SK-N-SH (cell line): ENCODE measurements around the gene IQSEC3. TPM values are rescaled to one million over a fixed set of nuclear protein-coding genes. Genes with fewer than 3 reads are reported as not detected.

Source experiments
- CTCF ChIA-PET: fragments of 300-600, 350-600 bp; formaldehyde crosslinking; extraction: SDS; loops from one replicate; lab custom pipeline; 2021; lab: Yijun Ruan, JAX
- POLR2A ChIA-PET: fragments of 350-600 bp; sonication (Branson Sonifier 250); formaldehyde crosslinking; extraction: SDS; loops from one replicate; lab custom pipeline; 2020; ENCODE audit warnings: antibody characterized with exemption, inconsistent platforms; lab: Yijun Ruan, JAX
- DNase-seq: peaks from one replicate; pipeline ENCODE4 v3.0.0; 2012
- H2AFZ ChIP-seq: fragments of 200-600 bp; sonication (generic); 2 replicates; pipeline ENCODE4 v1.8.1; 2016; ENCODE audit warnings: antibody characterized with exemption, mild to moderate bottlenecking, low read depth
- H3F3A ChIP-seq: fragments of 200-600 bp; sonication (generic); replicated peaks from 2 replicates; pipeline ENCODE3; 2016; ENCODE audit warnings: antibody characterized with exemption, mild to moderate bottlenecking; ENCODE audit not compliant: insufficient read depth
- H3K27ac ChIP-seq, 2 experiments: fragments of 200-500 bp in 1 of 2; fragments of 200-600 bp in 1 of 2; sonication (Bioruptor generic) in 1 of 2; sonication (generic), shearing (Covaris generic) in 1 of 2; 2 replicates each; pipeline versions ENCODE4 v1.5.1 to v1.6.1; 2014 to 2016; ENCODE audit warnings: low read depth in 2 of 2, inconsistent platforms in 1 of 2, low read length in 1 of 2, mild to moderate bottlenecking in 1 of 2, mixed read lengths in 1 of 2
- H3K27me3 ChIP-seq: fragments of 200-600 bp; sonication (generic), shearing (Covaris generic); 2 replicates; pipeline ENCODE4 v1.6.1; 2016; ENCODE audit warnings: mixed run types; ENCODE audit not compliant: insufficient read depth
- H3K36me3 ChIP-seq, 2 experiments: fragments of 200-500 bp in 1 of 2; fragments of 200-600 bp in 1 of 2; sonication (Bioruptor generic) in 1 of 2; sonication (generic) in 1 of 2; replicated peaks in 1 of 2; 2 replicates each; pipeline versions ENCODE3 to v1.5.1; 2014 to 2016; ENCODE audit warnings: low read length in 1 of 2, mild to moderate bottlenecking in 1 of 2; ENCODE audit not compliant: insufficient read depth in 2 of 2, control insufficient read depth in 1 of 2
- H3K4me1 ChIP-seq, 2 experiments: fragments of 200-500 bp in 1 of 2; fragments of 200-600 bp in 1 of 2; sonication (Bioruptor generic) in 1 of 2; sonication (generic), shearing (Covaris generic) in 1 of 2; 2 replicates each; pipeline versions ENCODE4 v1.5.1 to v1.6.1; 2014 to 2016; ENCODE audit warnings: low read depth in 1 of 2, low read length in 1 of 2, mixed run types in 1 of 2; ENCODE audit not compliant: insufficient read depth in 2 of 2, control insufficient read depth in 1 of 2
- H3K4me2 ChIP-seq: fragments of 200-600 bp; sonication (generic), shearing (Covaris generic); 2 replicates; pipeline ENCODE4 v1.6.1; 2017; ENCODE audit warnings: mixed run types
- H3K4me3 ChIP-seq, 2 experiments: fragments of 200-500 bp in 1 of 2; fragments of 200-600 bp in 1 of 2; sonication (Bioruptor generic) in 1 of 2; sonication (generic), shearing (Covaris generic) in 1 of 2; 2 replicates each; pipeline versions ENCODE4 v1.5.1 to v1.8.1; 2014 to 2016; ENCODE audit warnings: low read depth in 2 of 2, inconsistent platforms in 1 of 2, low read length in 1 of 2, mild to moderate bottlenecking in 1 of 2, mixed read lengths in 1 of 2, moderate library complexity in 1 of 2
- H3K79me2 ChIP-seq: fragments of 200-600 bp; sonication (generic); 2 replicates; pipeline ENCODE4 v1.8.1; 2017; ENCODE audit warnings: mild to moderate bottlenecking; ENCODE audit not compliant: insufficient read depth
- H3K9ac ChIP-seq: fragments of 200-600 bp; sonication (generic); 2 replicates; pipeline ENCODE4 v1.6.1; 2017; ENCODE audit warnings: mixed run types
- H3K9me2 ChIP-seq: fragments of 200-600 bp; sonication (generic); 2 replicates; pipeline ENCODE4 v1.6.1; 2017; ENCODE audit warnings: mixed run types
- H3K9me3 ChIP-seq: fragments of 200-600 bp; sonication (generic); 2 replicates; pipeline ENCODE4 v1.6.1; 2017; ENCODE audit warnings: mixed run types, mild to moderate bottlenecking, moderate library complexity
- H4K20me1 ChIP-seq: fragments of 200-600 bp; sonication (generic); 2 replicates; pipeline ENCODE4 v1.6.1; 2017; ENCODE audit warnings: mild to moderate bottlenecking, mixed run types; ENCODE audit not compliant: insufficient read depth
- FOXM1 ChIP-seq: IDR thresholded peaks from 2 replicates; pipeline ENCODE4 v1.4.0; 2012; ENCODE audit warnings: low read depth, mild to moderate bottlenecking
- GATA2 ChIP-seq: sonication (generic); formaldehyde crosslinking; IDR thresholded peaks from 2 replicates; pipeline ENCODE4 v1.5.0; 2020; ENCODE audit warnings: mild to moderate bottlenecking, missing genetic modification reagents
- MEF2A ChIP-seq: IDR thresholded peaks from 2 replicates; pipeline ENCODE4 v1.4.0; 2012; ENCODE audit warnings: low read depth, borderline replicate concordance
- RXRA ChIP-seq: IDR thresholded peaks from 2 replicates; pipeline ENCODE4 v1.4.0; 2012; ENCODE audit warnings: low read depth, mild to moderate bottlenecking, borderline replicate concordance
- TAF1 ChIP-seq: IDR thresholded peaks from 2 replicates; pipeline ENCODE4 v1.6.1; 2012; ENCODE audit warnings: low read depth, mild to moderate bottlenecking, low read length, moderate library complexity, borderline replicate concordance
- TCF12 ChIP-seq: IDR thresholded peaks from 2 replicates; pipeline ENCODE4 v1.4.0; 2012
- USF2 ChIP-seq: fragments of 150-350 bp; IDR thresholded peaks from 2 replicates; pipeline ENCODE4 v1.6.1; 2017; ENCODE audit warnings: antibody characterized with exemption, low read length, low read depth, borderline replicate concordance
- YY1 ChIP-seq: IDR thresholded peaks from 2 replicates; pipeline ENCODE4 v1.4.0; 2012; ENCODE audit warnings: low read depth, mild to moderate bottlenecking
- ZBTB33 ChIP-seq: IDR thresholded peaks from 2 replicates; pipeline ENCODE4 v1.4.0; 2012; ENCODE audit warnings: low read depth, borderline replicate concordance
- WGBS: methylation state at CpG from one replicate; pipeline ENCODE4 v1.1.6; 2017; ENCODE audit warnings: low lambda C conversion rate; 5-methylcytosine and 5-hydroxymethylcytosine counted together
- polyA plus RNA-seq, 3 experiments: library from polyadenylated mRNA; depleted of rRNA; stranded (reverse); fragments of >200 nt; gene quantifications; 2 replicates each; pipeline ENCODE4 v1.2.3, GENCODE V29; 2012
- TF ChIP-seq, protein P1 (sequence below): IDR thresholded peaks from 2 replicates; pipeline ENCODE4; 2012

The IQSEC3 gene
- polyA plus RNA-seq, 1 of the 3 experiments (the other 2 are of a cell fraction) = 0.02 TPM

- H3K9me2 ChIP-seq = no peaks in the 10 kb centered on the region
Observed at GRCh38 chr12:117816-118345, 51.3 kb downstream of the IQSEC3 start.

GRCh38 chr12:118591-118990, 52.0 kb downstream of the IQSEC3 start:
- Histone ChIP-seq H3K9me3 (no peaks in the 10 kb centered on the region), H3K79me2 (no peaks in the 10 kb centered on the region), H3K4me1 (no peaks in the 10 kb centered on the region), H3F3A (no peaks in the 10 kb centered on the region), H3K9ac (no peak overlapping the region), H3K4me3 (no peak overlapping the region), H4K20me1 (no peaks in the 10 kb centered on the region), H2AFZ (no peak overlapping the region), H3K27ac (no peak overlapping the region), H3K27me3 (no peaks in the 10 kb centered on the region), H3K36me3 (no peaks in the 10 kb centered on the region), H3K4me2 (no peak overlapping the region), H3K9me2 (no peaks in the 10 kb centered on the region)
- ChIA-PET POLR2A (no interaction called here), CTCF (interaction anchor here (1.2 kb wide), 1 partner anchor 34 kb away, joined by 4 read pairs; no protein-coding TSS in a partner anchor)
- DNase-seq = no peak
- no peak for TF ChIP-seq TCF12
- TF ChIP-seq, protein P1, sequence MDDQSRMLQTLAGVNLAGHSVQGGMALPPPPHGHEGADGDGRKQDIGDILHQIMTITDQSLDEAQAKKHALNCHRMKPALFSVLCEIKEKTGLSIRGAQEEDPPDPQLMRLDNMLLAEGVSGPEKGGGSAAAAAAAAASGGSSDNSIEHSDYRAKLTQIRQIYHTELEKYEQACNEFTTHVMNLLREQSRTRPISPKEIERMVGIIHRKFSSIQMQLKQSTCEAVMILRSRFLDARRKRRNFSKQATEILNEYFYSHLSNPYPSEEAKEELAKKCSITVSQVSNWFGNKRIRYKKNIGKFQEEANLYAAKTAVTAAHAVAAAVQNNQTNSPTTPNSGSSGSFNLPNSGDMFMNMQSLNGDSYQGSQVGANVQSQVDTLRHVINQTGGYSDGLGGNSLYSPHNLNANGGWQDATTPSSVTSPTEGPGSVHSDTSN = no peak
- WGBS = 18% methylated on average over 4 of the region's 4 CpGs

More at GRCh38 chr12:117816-118345, 51.3 kb downstream of the IQSEC3 start:
- Histone ChIP-seq H3K79me2 (no peaks in the 10 kb centered on the region), H3K36me3 (no peaks in the 10 kb centered on the region), H3K4me3 (no peak overlapping the region), H3K9ac (no peak overlapping the region), H3K27me3 (no peaks in the 10 kb centered on the region), H2AFZ (no peak overlapping the region), H3K27ac (no peak overlapping the region), H3K4me2 (no peak overlapping the region), H3K4me1 (no peaks in the 10 kb centered on the region), H4K20me1 (no peaks in the 10 kb centered on the region), H3F3A (no peaks in the 10 kb centered on the region), H3K9me3 (no peaks in the 10 kb centered on the region)
- DNase-seq = no peak
- WGBS = 67% methylated on average over 6 of the region's 8 CpGs
- CTCF ChIA-PET = interaction anchor here (0.7 to 1.2 kb wide), 3 partner anchors 9 to 35 kb away, joined by 3 to 4 read pairs (median 3); no protein-coding TSS in a partner anchor
- POLR2A ChIA-PET = no interaction called here
- TF ChIP-seq USF2 (no peak), TAF1 (no peak), FOXM1 (no peak), ZBTB33 (no peak), MEF2A (no peak), YY1 (no peak), RXRA (no peak), TCF12 (no peak), GATA2 (no peak)
- TF ChIP-seq, protein P1 = no peak
